ENCODE results near the gene SLIT1. TPM values are rescaled to one million over a fixed set of nuclear protein-coding genes. Genes with fewer than 3 reads are reported as not detected.

The SLIT1 gene
- total RNA-seq, 1 donor from 2014 or later: 10.6 TPM

- H3K9me3 Mint-ChIP-seq: no peaks in the 10 kb centered on the region
- H3K27ac Mint-ChIP-seq (ENCODE audit: unreplicated experiment): peak overlapping the region; percentile 83
- H3K4me3 Mint-ChIP-seq: no peak overlapping the region
- H3K27me3 Mint-ChIP-seq (ENCODE audit: low read depth): peaks cover 64% of the 10 kb centered on the region
- no peak for DNase-seq (ENCODE audit: low read depth, low spot score)
- H3K36me3 Mint-ChIP-seq (ENCODE audit: low read depth): no peaks in the 10 kb centered on the region
- peaks cover 18% of the 10 kb centered on the region for H3K4me1 Mint-ChIP-seq
- TF ChIP-seq CTCF (conservative IDR thresholded peaks at IDR 0.05): no peak
Observed at GRCh38 chr10:97016728-97017473, 168.9 kb downstream of the SLIT1 start.

DNA sequence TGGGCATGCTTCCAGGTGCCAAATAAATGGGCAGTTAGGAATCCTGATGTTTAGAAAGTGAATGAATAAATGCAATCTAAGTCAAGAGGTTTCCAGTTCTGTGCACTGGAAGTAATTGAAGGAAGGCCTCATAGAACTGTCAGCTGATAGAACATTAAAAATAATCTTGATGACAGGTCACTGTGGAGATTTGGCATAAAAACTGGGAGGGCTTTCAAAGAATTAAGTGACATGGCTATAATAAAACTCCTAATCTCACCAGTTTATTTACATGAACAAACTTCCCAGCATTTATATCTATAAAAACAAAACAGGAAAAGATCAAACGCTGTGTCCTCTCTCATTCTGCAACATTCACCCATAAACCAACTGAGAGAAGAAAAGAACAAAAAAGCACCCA, 170.5 kb downstream of the SLIT1 start:
- peaks cover 5% of the 10 kb centered on the region for H3K4me1 Mint-ChIP-seq
- DNase-seq (ENCODE audit: low read depth, low spot score): no peak
- TF ChIP-seq CTCF (conservative IDR thresholded peaks at IDR 0.05): no peak
- no peaks in the 10 kb centered on the region for H3K36me3 Mint-ChIP-seq (ENCODE audit: low read depth)
- H3K9me3 Mint-ChIP-seq: no peaks in the 10 kb centered on the region
- no peak overlapping the region for H3K27ac Mint-ChIP-seq (ENCODE audit: unreplicated experiment)
- no peak overlapping the region for H3K4me3 Mint-ChIP-seq
- peaks cover 48% of the 10 kb centered on the region for H3K27me3 Mint-ChIP-seq (ENCODE audit: low read depth)

- DNase-seq (ENCODE audit: low read depth, low spot score): no peak
- H3K4me3 Mint-ChIP-seq: no peak overlapping the region
- no peak overlapping the region for H3K27ac Mint-ChIP-seq (ENCODE audit: unreplicated experiment)
Observed at GRCh38 chr10:97013983-97014382, 171.8 kb downstream of the SLIT1 start.

GRCh38 chr10:97013568-97013967, 172.2 kb downstream of the SLIT1 start:
- Mint-ChIP-seq H3K4me1 (no peaks in the 10 kb centered on the region), H3K27me3 (ENCODE audit: low read depth) (peaks cover 40% of the 10 kb centered on the region), H3K27ac (ENCODE audit: unreplicated experiment) (no peak overlapping the region), H3K9me3 (no peaks in the 10 kb centered on the region), H3K36me3 (ENCODE audit: low read depth) (peaks cover 2% of the 10 kb centered on the region), H3K4me3 (no peak overlapping the region)
- no peak for TF ChIP-seq CTCF (conservative IDR thresholded peaks at IDR 0.05)
- DNase-seq (ENCODE audit: low read depth, low spot score): no peak

More at GRCh38 chr10:97013983-97014382, 171.8 kb downstream of the SLIT1 start:
- no peak for TF ChIP-seq CTCF (conservative IDR thresholded peaks at IDR 0.05)
- H3K4me1 Mint-ChIP-seq: no peaks in the 10 kb centered on the region
- no peaks in the 10 kb centered on the region for H3K9me3 Mint-ChIP-seq
- H3K36me3 Mint-ChIP-seq (ENCODE audit: low read depth): peaks cover 2% of the 10 kb centered on the region
- H3K27me3 Mint-ChIP-seq (ENCODE audit: low read depth): peaks cover 42% of the 10 kb centered on the region

- Mint-ChIP-seq H3K4me1 (no peaks in the 10 kb centered on the region), H3K27ac (ENCODE audit: unreplicated experiment) (no peak overlapping the region)
Observed at GRCh38 chr10:97012470-97012869, 173.3 kb downstream of the SLIT1 start.

More at GRCh38 chr10:97012470-97012869, 173.3 kb downstream of the SLIT1 start:
- DNase-seq (ENCODE audit: low read depth, low spot score): no peak
- no peak overlapping the region for H3K4me3 Mint-ChIP-seq
- H3K27me3 Mint-ChIP-seq (ENCODE audit: low read depth): peaks cover 39% of the 10 kb centered on the region
- H3K36me3 Mint-ChIP-seq (ENCODE audit: low read depth): peaks cover 5% of the 10 kb centered on the region
- peaks cover 4% of the 10 kb centered on the region for H3K9me3 Mint-ChIP-seq
- no peak for TF ChIP-seq CTCF (conservative IDR thresholded peaks at IDR 0.05)

Measured in neural crest cell (in vitro differentiated cells).